Occipital lobe (tissue), 2 donors: ENCODE data around the gene PLA2G4C. TPM values are rescaled to one million over a fixed set of nuclear protein-coding genes. Genes with fewer than 3 reads are reported as not detected.

ENCODE experiments used
- DNase-seq: peaks from one replicate; lab custom pipeline; 2025; lab: John Stamatoyannopoulos, UW
- total RNA-seq: library from RNA; depleted of rRNA; stranded (reverse); fragments of >200 nt; gene quantifications from one replicate; pipeline ENCODE4 v1.2.3, GENCODE V29; 2014

The PLA2G4C gene, protein sequence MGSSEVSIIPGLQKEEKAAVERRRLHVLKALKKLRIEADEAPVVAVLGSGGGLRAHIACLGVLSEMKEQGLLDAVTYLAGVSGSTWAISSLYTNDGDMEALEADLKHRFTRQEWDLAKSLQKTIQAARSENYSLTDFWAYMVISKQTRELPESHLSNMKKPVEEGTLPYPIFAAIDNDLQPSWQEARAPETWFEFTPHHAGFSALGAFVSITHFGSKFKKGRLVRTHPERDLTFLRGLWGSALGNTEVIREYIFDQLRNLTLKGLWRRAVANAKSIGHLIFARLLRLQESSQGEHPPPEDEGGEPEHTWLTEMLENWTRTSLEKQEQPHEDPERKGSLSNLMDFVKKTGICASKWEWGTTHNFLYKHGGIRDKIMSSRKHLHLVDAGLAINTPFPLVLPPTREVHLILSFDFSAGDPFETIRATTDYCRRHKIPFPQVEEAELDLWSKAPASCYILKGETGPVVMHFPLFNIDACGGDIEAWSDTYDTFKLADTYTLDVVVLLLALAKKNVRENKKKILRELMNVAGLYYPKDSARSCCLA
- 9.7 TPM for total RNA-seq

DNA sequence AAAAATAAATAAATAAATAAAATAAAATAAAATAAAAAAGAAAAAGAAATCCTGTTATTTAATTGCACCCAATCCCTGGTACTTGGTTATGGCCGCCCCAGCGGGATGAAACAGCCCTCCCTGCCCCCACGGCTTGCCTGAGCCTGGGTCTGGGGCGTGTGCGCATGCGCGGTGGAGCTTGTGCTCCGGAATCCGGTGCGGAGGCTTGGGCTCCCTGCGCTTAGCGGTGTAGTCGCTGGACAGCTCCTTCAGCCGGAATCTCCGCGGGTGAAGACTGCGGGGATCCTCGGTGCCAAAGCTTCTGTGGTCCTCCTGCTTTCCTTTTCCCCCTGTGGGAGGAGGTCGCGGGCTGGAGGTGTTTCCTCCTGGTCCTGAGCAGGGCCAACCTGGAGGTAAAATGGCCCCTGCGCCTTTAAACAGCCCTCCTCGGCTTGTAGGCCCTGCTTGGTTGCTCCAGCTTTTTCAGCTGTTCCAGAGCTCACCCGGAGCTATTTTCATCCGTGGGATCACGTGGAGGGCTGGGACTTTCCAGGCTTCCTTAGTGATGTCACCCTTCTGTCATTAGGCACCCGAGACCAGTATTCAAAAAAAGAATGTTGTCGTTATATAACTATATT, at the start of gene PLA2G4C:
Gene PLA2G4C, minus strand, starts transcription at position 468 of the 617 bp plus-strand sequence. CDS start 4,288 bp downstream, outside the sequence.
- peak; percentile 89 for DNase-seq

DNA sequence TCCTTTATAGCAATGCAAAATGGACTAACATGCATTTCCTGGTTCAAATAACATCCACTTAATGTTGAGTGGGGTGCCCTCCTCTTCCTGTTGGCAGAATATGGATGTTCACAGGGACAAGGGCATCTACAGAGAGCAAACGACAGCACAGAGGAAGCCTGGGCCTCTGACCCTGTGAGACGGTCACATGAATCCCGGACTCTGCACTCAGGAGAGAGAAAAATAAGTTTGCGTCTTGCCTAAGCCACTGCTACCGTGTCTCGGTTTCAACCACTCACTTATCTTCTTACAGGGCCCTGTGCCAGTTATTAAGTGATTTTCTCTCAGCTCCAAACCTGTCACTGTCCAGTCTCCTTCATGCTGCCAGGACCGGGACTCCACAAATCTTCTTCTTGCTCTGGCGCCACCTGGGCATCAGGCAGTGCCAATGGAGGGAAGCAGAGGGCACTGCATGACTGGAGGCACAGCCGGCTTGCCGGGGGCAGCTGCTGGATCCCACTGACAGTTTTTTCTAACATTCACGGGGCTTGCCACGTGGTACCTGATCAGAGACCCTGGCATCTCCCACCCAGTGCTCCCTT, 47.7 kb upstream of the PLA2G4C start:
- no peak for DNase-seq

DNA sequence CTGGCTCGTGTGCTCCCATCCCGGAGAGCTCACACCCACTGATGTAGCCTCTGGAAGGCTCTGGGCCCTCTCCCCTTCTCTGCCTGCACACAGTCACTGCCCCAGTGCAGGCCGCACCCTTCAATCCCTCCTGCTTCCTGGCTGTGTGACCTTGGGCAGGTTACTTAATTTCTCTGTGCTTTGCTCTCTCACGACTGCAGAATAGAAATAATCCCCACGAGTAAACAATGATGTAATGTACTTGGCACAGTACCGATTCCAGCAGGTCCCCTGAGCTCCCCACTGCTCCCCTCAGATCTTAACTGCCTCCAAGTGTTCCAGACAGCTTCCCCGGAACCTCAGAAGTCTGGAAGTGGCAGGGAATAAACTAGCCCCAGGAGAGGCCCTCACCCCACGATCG, 43.4 kb upstream of the PLA2G4C start:
- no peak for DNase-seq

GRCh38 chr19:48152551-48152950, 41.9 kb upstream of the PLA2G4C start:
- peak; percentile 52 for DNase-seq

DNA sequence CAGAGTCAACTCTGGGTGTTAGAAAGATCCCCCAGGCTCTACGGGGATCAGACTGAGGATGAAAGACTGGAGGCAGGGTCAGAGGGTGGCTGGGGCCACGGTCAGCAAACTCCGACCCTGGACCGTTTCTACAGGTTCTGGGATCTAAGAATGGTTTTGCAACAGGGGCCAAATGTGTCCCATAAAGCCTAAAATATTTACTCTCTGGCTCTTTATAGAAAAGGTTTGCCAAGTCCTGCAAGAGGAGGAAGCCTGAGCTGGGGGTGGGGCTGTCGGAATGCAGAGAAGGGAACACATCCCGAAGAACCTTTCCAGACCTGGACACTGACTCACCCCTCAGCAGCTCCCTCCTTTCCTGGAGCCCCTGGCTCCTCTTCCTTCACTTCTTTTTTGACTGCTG, 38.8 kb upstream of the PLA2G4C start:
- DNase-seq = no peak

DNA sequence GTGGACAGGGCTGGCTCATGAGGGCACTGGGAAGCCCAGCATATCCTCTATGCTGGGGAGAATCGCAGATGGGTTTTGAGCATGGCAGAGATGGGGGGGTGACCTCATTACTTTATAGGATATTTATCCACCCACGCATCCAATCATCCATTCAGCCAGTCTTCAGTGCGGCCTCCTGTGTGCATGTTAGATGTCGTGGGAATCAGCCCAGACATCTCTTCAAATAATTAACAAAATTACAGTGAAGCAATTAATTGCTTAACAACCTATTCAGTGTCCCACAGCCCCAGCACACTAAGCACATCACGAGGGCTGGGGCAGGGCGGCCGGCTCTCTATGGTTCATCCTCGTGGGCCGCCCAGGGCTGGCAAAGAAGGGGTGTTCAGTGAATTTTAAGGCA, 38.0 kb upstream of the PLA2G4C start:
- no peak for DNase-seq

- DNase-seq = no peak
These were observed 37.1 kb upstream of the PLA2G4C start for GRCh38 chr19:48147597-48148175.

DNA sequence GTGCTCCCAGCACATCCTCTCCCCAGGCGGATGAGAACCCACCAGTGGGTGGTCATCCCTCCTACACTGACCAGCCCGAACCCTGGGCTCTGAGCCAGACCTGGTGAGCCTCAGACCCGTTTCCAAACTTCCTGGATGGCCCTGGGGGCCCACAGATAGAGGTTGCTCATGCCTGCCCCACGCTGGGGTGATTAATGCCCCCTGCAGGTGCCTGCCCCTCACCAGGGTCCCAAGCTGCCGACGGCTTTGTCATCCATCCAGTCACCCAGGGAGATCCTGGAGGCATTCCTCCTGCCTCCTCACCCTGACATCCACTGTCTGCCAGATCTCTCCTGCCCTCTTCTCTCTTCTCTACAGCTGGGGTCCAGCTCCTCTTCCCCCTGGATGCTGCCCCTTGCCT, 28.4 kb upstream of the PLA2G4C start:
- DNase-seq = no peak

DNA sequence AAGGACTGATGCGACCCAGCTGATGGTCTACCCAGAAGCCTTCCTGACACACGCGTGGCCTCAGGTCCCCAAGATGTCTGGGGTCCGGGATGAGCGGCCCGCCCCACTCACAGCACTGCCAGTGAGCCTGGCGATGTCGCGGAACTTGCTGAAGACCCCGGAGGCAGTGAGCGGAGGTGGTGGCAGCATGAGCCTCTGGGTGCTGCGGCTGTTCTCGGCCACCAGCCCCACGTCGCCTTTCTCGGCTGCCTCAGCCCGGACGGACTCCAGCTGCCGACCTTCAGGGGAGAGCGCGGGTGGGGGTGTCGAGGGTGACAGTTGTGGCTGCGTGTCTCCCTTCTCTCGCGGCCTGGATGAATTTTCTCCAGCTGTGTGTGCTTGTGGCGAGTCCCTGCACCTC, 26.8 kb upstream of the PLA2G4C start:
- DNase-seq = no peak

GRCh38 chr19:48136547-48136946, 25.9 kb upstream of the PLA2G4C start:
- DNase-seq = no peak

DNA sequence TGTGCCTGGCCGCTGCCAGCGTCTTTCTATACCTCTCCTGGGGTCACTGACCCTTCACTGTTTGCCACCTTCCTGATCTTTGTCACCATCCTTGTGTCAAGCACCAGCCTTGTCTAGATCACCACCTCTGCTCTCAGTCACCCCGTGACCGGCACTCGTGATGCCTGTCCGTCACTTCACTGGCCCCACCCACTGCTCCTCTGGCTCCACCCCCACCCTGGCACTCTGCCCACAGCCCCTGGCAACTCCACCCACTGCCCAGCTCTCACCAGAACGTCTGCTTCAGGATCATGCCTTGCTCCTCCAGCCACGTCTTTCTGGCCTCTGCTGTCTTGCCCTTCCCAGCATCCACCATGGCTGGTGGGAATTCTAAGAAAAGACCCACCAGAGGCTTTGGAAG, 24.8 kb upstream of the PLA2G4C start:
- no peak for DNase-seq

- no peak for DNase-seq
These were observed 22.5 kb upstream of the PLA2G4C start for GRCh38 chr19:48133094-48133493.

- no peak for DNase-seq
These were observed 16.9 kb upstream of the PLA2G4C start for GRCh38 chr19:48127561-48127960.

GRCh38 chr19:48123907-48124651, 13.5 kb upstream of the PLA2G4C start:
- DNase-seq = no peak

DNA sequence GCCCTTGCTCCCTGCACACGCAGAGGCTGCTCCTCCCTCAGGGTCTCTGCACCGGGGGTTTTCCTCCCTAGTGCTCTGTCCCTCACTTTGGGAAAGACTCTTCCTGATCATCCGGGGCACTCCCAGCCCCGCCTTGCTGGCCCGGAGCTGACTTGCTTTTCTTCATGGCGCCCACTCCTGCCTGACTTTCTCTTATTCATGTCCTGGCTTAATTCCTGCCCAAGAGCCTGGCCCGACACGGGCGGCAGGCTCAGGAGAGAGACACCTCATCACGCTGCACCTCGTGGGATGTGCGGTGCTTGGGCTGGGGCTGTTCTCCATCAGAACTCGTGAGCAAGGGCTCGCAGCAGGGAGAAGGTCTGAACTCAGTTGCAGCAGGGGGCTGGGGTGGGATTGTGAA, 11.8 kb upstream of the PLA2G4C start:
- no peak for DNase-seq

GRCh38 chr19:48121909-48122371, 11.3 kb upstream of the PLA2G4C start:
- no peak for DNase-seq

DNA sequence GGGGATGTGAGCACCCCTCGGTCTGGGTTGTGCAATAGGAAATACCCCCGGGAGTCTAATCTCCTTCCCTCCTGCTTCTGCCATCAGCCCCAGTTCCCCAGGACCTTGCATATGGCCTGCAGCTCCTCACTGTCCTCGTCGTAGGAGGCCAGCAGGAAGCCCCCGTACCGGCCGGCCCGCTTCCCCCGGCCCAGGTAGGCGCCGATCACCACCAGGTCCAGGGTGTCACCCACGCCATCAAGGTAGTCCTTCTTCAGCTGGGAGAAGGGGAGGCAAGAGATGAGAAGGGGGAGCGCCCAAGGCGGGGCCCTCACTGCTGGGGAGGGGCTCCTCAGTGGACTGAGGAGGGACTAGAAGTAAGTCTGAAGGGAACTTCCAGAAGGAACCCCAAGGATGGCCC, 10.4 kb upstream of the PLA2G4C start:
- no peak for DNase-seq

- no peak for DNase-seq
These were observed 9.9 kb upstream of the PLA2G4C start for GRCh38 chr19:48120505-48120904.

GRCh38 chr19:48118131-48118517, 7.5 kb upstream of the PLA2G4C start:
- no peak for DNase-seq

DNA sequence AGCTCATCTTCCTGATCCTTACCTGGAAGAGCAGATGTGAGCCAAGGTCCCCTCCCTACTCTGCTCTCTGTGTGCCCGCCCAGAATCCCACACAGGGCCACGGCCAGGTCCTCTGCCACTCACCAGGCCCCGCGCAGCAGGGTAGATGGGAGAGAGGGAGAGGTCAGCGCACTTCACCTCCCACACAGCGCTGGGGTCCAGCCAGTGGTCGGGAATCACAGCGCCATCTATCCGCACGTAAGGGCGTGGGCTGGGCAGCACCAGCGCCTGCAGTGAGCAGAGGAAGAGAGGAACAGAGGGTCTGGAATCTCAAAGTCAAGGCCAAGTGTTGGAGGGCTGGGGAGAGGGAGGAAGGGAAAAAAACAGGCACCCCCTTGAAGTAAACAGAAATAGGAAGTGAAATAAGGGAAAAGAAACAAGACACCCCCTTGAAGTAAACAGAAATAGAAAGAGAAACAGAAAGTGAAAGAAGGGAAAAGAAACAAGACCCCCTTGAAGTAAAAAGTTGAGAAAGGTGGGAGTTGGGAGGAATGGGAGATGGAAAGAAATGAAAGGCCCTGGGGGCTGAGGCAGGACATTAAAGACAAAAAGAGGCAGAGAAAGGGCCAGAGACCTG, 7.0 kb upstream of the PLA2G4C start:
- DNase-seq = no peak
